Mucosa of rectum (tissue), 2 donors: ENCODE data around the gene TMBIM1.
"Not testable (repeated sequence)": the region's sequence is repeated elsewhere in the genome, so short reads cannot be mapped to it uniquely, and the experiment has no call there.

Experiments
- H3K27ac ChIP-seq, 2 donors: one replicate each; pipeline ENCODE4 v1.7.0; 2013; ENCODE audit warnings: inconsistent platforms in 2 of 2, low read depth in 2 of 2, low read length in 2 of 2
- H3K27me3 ChIP-seq, 2 donors: one replicate each; pipeline ENCODE4 v1.7.0; 2013; ENCODE audit warnings: low read length in 2 of 2; ENCODE audit not compliant: control insufficient read depth in 2 of 2, insufficient read depth in 2 of 2
- H3K36me3 ChIP-seq, 2 donors: one replicate each; pipeline ENCODE4 v1.7.0; 2013; ENCODE audit warnings: low read length in 2 of 2; ENCODE audit not compliant: control insufficient read depth in 2 of 2, insufficient read depth in 2 of 2
- H3K4me1 ChIP-seq, 2 donors: one replicate each; pipeline ENCODE4 v1.7.0; 2013; ENCODE audit warnings: low read length in 2 of 2, mild to moderate bottlenecking in 1 of 2; ENCODE audit not compliant: control insufficient read depth in 2 of 2, insufficient read depth in 2 of 2
- H3K4me3 ChIP-seq, 2 donors: one replicate each; pipeline ENCODE4 v1.7.0; 2013; ENCODE audit warnings: low read length in 2 of 2
- H3K9ac ChIP-seq, 2 donors: one replicate each; pipeline ENCODE4 v1.7.0; 2013; ENCODE audit warnings: low read length in 2 of 2, low read depth in 1 of 2, mild to moderate bottlenecking in 1 of 2
- H3K9me3 ChIP-seq, 2 donors: one replicate each; pipeline ENCODE4 v1.7.0; 2013; ENCODE audit warnings: low read length in 2 of 2; ENCODE audit not compliant: control insufficient read depth in 2 of 2
- donor health status: healthy.
- donor health status: Normal muscosa, but diverticular disease.

Gene TMBIM1

GRCh38 chr2:218317835-218318234 is 25.5 kb upstream of the TMBIM1 start:
- no peaks in the 10 kb centered on the region for H3K27me3 ChIP-seq
- peaks cover 6 to 22% of the 10 kb centered on the region in 2 donors for H3K4me1 ChIP-seq
- no peaks in the 10 kb centered on the region for H3K9me3 ChIP-seq
- H3K27ac ChIP-seq, result no peak overlapping the region
- no peak overlapping the region for H3K9ac ChIP-seq
- no peaks in the 10 kb centered on the region for H3K36me3 ChIP-seq
- H3K4me3 ChIP-seq, result no peak overlapping the region

GRCh38 chr2:218317303-218317630 is 25.0 kb upstream of the TMBIM1 start:
- Histone ChIP-seq H3K4me3 (no peak overlapping the region), H3K9me3 (no peaks in the 10 kb centered on the region), H3K4me1 (peaks cover 3 to 22% of the 10 kb centered on the region in 2 donors), H3K9ac (peak overlapping the region in 1 of 2 donors; percentile 32), H3K27me3 (no peaks in the 10 kb centered on the region), H3K27ac (peak overlapping the region in 1 of 2 donors; percentile 46), H3K36me3 (no peaks in the 10 kb centered on the region)

- Histone ChIP-seq H3K9me3 (no peaks in the 10 kb centered on the region), H3K4me1 (peaks cover 6 to 36% of the 10 kb centered on the region in 2 donors), H3K9ac (no peak overlapping the region), H3K4me3 (no peak overlapping the region), H3K27me3 (no peaks in the 10 kb centered on the region), H3K27ac (peak overlapping the region; percentile 5 to 6), H3K36me3 (no peaks in the 10 kb centered on the region)
These were observed 23.1 kb upstream of the TMBIM1 start for GRCh38 chr2:218315397-218315796.

DNA sequence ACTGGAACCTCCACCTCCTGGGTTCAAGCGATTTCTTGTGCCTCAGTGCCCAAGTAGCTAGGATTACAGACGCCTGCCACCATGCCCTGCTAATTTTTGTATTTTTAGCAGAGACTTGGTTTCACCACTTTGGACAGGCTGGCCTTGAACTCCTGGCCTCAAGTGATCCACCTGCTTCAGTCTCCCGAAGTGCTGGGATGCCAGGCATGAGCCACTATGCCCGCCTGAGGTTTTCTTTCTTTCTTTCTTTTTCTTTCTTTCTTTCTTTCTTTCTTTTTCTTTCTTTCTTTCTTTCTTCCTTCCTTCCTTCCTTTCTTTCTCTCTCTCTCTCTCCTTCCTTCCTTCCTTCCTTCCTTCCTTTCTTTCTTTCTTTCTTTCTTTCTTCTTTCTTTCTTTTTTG is 22.5 kb upstream of the TMBIM1 start:
- H3K27me3 ChIP-seq, result not testable (repeated sequence)

DNA sequence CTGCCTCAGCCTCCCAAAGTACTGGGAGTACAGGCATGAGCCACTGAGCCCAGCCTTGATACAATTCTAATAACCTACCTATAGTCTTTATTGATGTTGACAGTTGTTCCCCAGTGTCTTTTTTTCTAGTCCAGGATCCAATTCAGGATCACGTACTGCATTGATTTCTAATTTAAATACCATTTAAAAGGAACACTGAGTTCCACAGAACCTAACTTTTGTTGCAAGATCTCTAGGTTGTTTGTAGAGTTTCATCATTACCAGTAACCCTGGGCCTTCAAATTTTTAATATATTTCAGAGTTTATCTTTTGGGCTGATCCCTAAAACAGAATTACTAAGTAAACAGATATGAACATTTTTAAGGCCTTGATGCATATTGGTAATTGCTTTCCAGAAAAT is 21.1 kb upstream of the TMBIM1 start:
- H3K36me3 ChIP-seq, result no peaks in the 10 kb centered on the region
- H3K27ac ChIP-seq, result no peak overlapping the region
- H3K9me3 ChIP-seq, result no peaks in the 10 kb centered on the region
- H3K27me3 ChIP-seq, result no peaks in the 10 kb centered on the region
- H3K4me3 ChIP-seq, result no peak overlapping the region
- no peak overlapping the region for H3K9ac ChIP-seq
- H3K4me1 ChIP-seq, result peaks cover 6 to 37% of the 10 kb centered on the region in 2 donors

More for the DNA sequence above, 22.5 kb upstream of the TMBIM1 start:
- H3K9me3 ChIP-seq, H3K27ac ChIP-seq, H3K9ac ChIP-seq, H3K36me3 ChIP-seq, H3K4me3 ChIP-seq: not testable (repeated sequence)
- peaks cover 6 to 37% of the 10 kb centered on the region in 2 donors for H3K4me1 ChIP-seq

DNA sequence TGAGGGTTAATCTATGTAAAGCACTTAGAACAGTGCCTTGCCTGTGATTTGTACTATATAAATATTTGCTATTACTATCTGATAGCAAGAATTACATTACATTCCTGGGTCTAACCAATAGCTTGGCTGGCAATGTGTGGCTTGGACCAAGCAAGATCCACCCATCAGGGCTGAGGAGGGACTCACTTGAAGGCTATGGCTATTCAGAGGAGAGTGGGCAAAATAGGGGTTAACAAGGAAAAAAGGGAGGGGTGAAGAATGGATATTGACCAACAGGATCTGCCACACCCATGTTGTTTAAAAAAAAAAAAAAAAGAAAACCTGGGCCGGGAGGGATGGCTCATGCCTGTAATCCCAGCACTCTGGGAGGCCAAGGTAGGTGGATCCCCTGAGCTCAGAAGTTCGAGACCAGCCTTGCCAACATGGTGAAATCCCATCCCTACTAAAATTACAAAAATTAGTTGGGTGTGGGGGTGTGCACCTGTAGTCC is 20.0 kb upstream of the TMBIM1 start:
- Histone ChIP-seq H3K9ac (no peak overlapping the region), H3K4me3 (peak overlapping the region in 1 of 2 donors; percentile 9), H3K36me3 (no peaks in the 10 kb centered on the region), H3K27ac (peak overlapping the region; percentile 87 to 89), H3K27me3 (no peaks in the 10 kb centered on the region), H3K4me1 (peaks cover 6 to 35% of the 10 kb centered on the region in 2 donors), H3K9me3 (no peaks in the 10 kb centered on the region)

GRCh38 chr2:218311541-218312266 is 19.4 kb upstream of the TMBIM1 start:
- Histone ChIP-seq H3K27ac (peak overlapping the region; percentile 87 to 89), H3K4me1 (peaks cover 6 to 28% of the 10 kb centered on the region in 2 donors), H3K4me3 (peak overlapping the region in 1 of 2 donors; percentile 26)
- H3K9ac ChIP-seq, H3K9me3 ChIP-seq, H3K27me3 ChIP-seq, H3K36me3 ChIP-seq: not testable (repeated sequence)

GRCh38 chr2:218310853-218311540 is 18.7 kb upstream of the TMBIM1 start:
- peaks cover 6 to 25% of the 10 kb centered on the region in 2 donors for H3K4me1 ChIP-seq
- H3K4me3 ChIP-seq, result peak overlapping the region in 1 of 2 donors; percentile 13
- peak overlapping the region; percentile 87 to 89 for H3K27ac ChIP-seq
- peak overlapping the region; percentile 24 to 34 for H3K9ac ChIP-seq
- no peaks in the 10 kb centered on the region for H3K36me3 ChIP-seq
- no peaks in the 10 kb centered on the region for H3K9me3 ChIP-seq
- H3K27me3 ChIP-seq, result no peaks in the 10 kb centered on the region

GRCh38 chr2:218307415-218308090 is 15.2 kb upstream of the TMBIM1 start:
- Histone ChIP-seq H3K4me3 (no peak overlapping the region), H3K9ac (no peak overlapping the region), H3K27me3 (no peaks in the 10 kb centered on the region), H3K27ac (no peak overlapping the region), H3K36me3 (no peaks in the 10 kb centered on the region), H3K9me3 (no peaks in the 10 kb centered on the region), H3K4me1 (peaks cover 6 to 19% of the 10 kb centered on the region in 2 donors)
